Fibroblast of lung (primary cell): Measurements from ENCODE around the gene CRKL. TPM values are rescaled to one million over a fixed set of nuclear protein-coding genes. Genes with fewer than 3 reads are reported as not detected.

Experiments used
- DNase-seq, 2 donors: peaks; one replicate each; pipeline versions ENCODE4 v3.0.0 to v3.0.0-alpha.2; 2010; ENCODE audit warnings: low read depth in 2 of 2
- H2AFZ ChIP-seq: 2 replicates; pipeline ENCODE4 v1.5.1; 2012; ENCODE audit warnings: low read length, control low read depth, inconsistent platforms
- H3K27ac ChIP-seq: 2 replicates; pipeline ENCODE4 v1.5.1; 2011; ENCODE audit warnings: low read length, control low read depth; ENCODE audit not compliant: insufficient read depth
- H3K27me3 ChIP-seq: 2 replicates; pipeline ENCODE4 v1.5.1; 2011; ENCODE audit warnings: mild to moderate bottlenecking, low read length; ENCODE audit not compliant: control insufficient read depth, insufficient read depth
- H3K36me3 ChIP-seq: 2 replicates; pipeline ENCODE4 v1.5.1; 2011; ENCODE audit warnings: low read length; ENCODE audit not compliant: control insufficient read depth, insufficient read depth
- H3K4me1 ChIP-seq: 2 replicates; pipeline ENCODE4 v1.5.1; 2011; ENCODE audit warnings: low read length; ENCODE audit not compliant: control insufficient read depth, insufficient read depth; ENCODE audit errors: extremely low read depth
- H3K4me2 ChIP-seq: 2 replicates; pipeline ENCODE4 v1.5.1; 2011; ENCODE audit warnings: low read length, control low read depth; ENCODE audit not compliant: insufficient read depth; ENCODE audit errors: extremely low read depth
- H3K4me3 ChIP-seq, 4 experiments: fragments of 200-600 bp in 1 of 4; sonication (generic) in 1 of 4; replicated peaks in 1 of 4; 2 replicates each; pipeline ENCODE4 v1.5.1; 2011 to 2016; ENCODE audit warnings: low read length in 4 of 4, low read depth in 3 of 4, mild to moderate bottlenecking in 3 of 4, control low read depth in 2 of 4, inconsistent platforms in 1 of 4, mixed read lengths in 1 of 4; ENCODE audit not compliant: insufficient read depth in 1 of 4; ENCODE audit errors: control extremely low read depth in 1 of 4
- H3K79me2 ChIP-seq: 2 replicates; pipeline ENCODE4 v1.5.1; 2012; ENCODE audit warnings: mild to moderate bottlenecking, low read length, inconsistent platforms; ENCODE audit not compliant: control insufficient read depth, insufficient read depth
- H3K9ac ChIP-seq: 2 replicates; pipeline ENCODE4 v1.5.1; 2011; ENCODE audit warnings: mild to moderate bottlenecking, low read length, control low read depth; ENCODE audit not compliant: insufficient read depth
- H3K9me3 ChIP-seq: 2 replicates; pipeline ENCODE4 v1.5.1; 2012; ENCODE audit warnings: low read depth, low read length; ENCODE audit not compliant: control insufficient read depth, insufficient read depth
- H4K20me1 ChIP-seq: 2 replicates; pipeline ENCODE4 v1.5.1; 2011; ENCODE audit warnings: low read length; ENCODE audit not compliant: control insufficient read depth, insufficient read depth; ENCODE audit errors: extremely low read depth
- EZH2 ChIP-seq: IDR thresholded peaks from 2 replicates; pipeline ENCODE4 v1.5.1; 2012; ENCODE audit warnings: low read length, control low read depth, mild to moderate bottlenecking; ENCODE audit errors: missing control alignments
- polyA plus RNA-seq, 2 donors: library from polyadenylated mRNA; depleted of rRNA in 1 of 2; stranded (reverse) in 1 of 2; unstranded in 1 of 2; fragments of >200 nt; gene quantifications; 2 replicates each; pipeline ENCODE4 v1.2.1, GENCODE V29; 2011 to 2012; ENCODE audit warnings: missing spikeins in 1 of 2
- total RNA-seq: library from RNA; depleted of rRNA; stranded (reverse); fragments of >200 nt; gene quantifications from 2 replicates; pipeline ENCODE4 v1.2.1, GENCODE V29; 2014
- TF ChIP-seq, protein P1 (sequence below), 2 donors: IDR thresholded peaks in 1 of 2; conservative IDR thresholded peaks in 1 of 2; 1 replicate in 1 of 2; 2 replicates in 1 of 2; pipeline ENCODE4 v1.5.1; 2011 to 2012; ENCODE audit warnings: low read length in 2 of 2, control low read depth in 1 of 2, inconsistent platforms in 1 of 2, low read depth in 1 of 2, mild to moderate bottlenecking in 1 of 2

The CRKL gene
- total and polyA plus RNA-seq, 2 donors (not counting 1 experiment from before 2014, with no cell fraction given): 23.8 to 45.1 TPM

DNA sequence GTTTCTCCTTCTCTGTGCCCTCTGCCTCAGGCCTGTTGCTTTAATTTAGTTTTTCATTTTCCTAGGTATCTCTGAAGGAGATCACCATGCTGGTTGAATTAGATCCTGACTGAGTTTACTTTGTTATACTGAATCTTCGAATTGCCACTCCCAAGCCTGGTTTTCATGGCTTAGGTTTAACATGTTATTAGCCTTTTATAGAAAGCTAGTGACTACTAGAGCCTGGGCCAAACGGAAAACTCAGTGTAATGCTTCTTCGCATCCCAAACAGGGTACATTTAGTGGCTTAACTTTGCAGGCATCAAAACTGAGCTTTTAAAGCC is 3.6 kb downstream of the CRKL start:
- no peaks in the 10 kb centered on the region for H4K20me1 ChIP-seq
- H2AFZ ChIP-seq: no peak overlapping the region
- H3K4me1 ChIP-seq: peaks cover 11% of the 10 kb centered on the region
- peaks cover 84% of the 10 kb centered on the region for H3K79me2 ChIP-seq
- no peak overlapping the region for H3K27ac ChIP-seq
- H3K4me3 ChIP-seq: peak overlapping the region; percentile 75 to 99 (median 90)
- peak overlapping the region; percentile 87 for H3K4me2 ChIP-seq
- H3K27me3 ChIP-seq: no peaks in the 10 kb centered on the region
- DNase-seq: no peak
- no peak overlapping the region for H3K9ac ChIP-seq
- H3K36me3 ChIP-seq: no peaks in the 10 kb centered on the region
- TF ChIP-seq EZH2: no peak
- TF ChIP-seq, protein P1, sequence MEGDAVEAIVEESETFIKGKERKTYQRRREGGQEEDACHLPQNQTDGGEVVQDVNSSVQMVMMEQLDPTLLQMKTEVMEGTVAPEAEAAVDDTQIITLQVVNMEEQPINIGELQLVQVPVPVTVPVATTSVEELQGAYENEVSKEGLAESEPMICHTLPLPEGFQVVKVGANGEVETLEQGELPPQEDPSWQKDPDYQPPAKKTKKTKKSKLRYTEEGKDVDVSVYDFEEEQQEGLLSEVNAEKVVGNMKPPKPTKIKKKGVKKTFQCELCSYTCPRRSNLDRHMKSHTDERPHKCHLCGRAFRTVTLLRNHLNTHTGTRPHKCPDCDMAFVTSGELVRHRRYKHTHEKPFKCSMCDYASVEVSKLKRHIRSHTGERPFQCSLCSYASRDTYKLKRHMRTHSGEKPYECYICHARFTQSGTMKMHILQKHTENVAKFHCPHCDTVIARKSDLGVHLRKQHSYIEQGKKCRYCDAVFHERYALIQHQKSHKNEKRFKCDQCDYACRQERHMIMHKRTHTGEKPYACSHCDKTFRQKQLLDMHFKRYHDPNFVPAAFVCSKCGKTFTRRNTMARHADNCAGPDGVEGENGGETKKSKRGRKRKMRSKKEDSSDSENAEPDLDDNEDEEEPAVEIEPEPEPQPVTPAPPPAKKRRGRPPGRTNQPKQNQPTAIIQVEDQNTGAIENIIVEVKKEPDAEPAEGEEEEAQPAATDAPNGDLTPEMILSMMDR (conservative IDR thresholded peaks at IDR 0.05 in 1 of 2, IDR thresholded peaks at IDR 0.05 in 1 of 2; ENCODE audit: low read depth in 1 of 2, low read length in 2 of 2): no peak
- no peaks in the 10 kb centered on the region for H3K9me3 ChIP-seq

DNA sequence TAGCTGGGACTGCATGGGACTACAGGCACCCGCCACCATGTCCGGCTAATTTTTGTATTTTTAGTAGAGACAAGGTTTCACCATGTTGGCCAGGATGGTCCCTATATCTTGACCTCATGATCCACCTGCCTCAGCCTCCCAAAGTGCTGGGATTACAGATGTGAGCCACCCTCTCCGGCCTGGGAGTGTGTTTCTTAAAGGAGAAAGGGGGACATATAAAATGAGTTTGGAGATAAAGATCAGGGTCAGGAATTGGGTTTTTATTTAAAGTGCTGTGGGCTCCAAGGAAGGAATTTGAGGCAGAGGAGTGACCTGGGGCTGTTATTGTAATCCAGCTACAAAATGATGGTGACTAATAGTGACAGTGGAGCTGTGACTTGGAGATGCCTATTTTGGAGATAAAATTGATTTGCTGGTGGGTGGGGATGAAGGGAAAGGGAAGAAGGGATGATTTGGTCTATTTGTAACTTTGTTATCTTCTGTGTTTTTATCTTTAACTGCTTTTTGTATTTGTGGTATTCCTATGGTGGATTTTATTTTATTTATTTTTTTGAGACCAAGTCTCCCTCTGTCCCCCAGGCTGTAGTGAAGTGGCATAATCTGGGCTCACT is 5.0 kb downstream of the CRKL start:
- Histone ChIP-seq H3K9me3 (no peaks in the 10 kb centered on the region), H3K27me3 (no peaks in the 10 kb centered on the region), H4K20me1 (peaks cover 2% of the 10 kb centered on the region), H3K4me2 (no peak overlapping the region), H3K4me1 (peaks cover 8% of the 10 kb centered on the region), H3K9ac (no peak overlapping the region), H2AFZ (no peak overlapping the region), H3K79me2 (peaks cover 97% of the 10 kb centered on the region), H3K27ac (no peak overlapping the region), H3K36me3 (no peaks in the 10 kb centered on the region), H3K4me3 (no peak overlapping the region)
- no peak for DNase-seq
- TF ChIP-seq, protein P1 (conservative IDR thresholded peaks at IDR 0.05 in 1 of 2, IDR thresholded peaks at IDR 0.05 in 1 of 2; ENCODE audit: low read depth in 1 of 2, low read length in 2 of 2): no peak
- TF ChIP-seq EZH2: no peak

DNA sequence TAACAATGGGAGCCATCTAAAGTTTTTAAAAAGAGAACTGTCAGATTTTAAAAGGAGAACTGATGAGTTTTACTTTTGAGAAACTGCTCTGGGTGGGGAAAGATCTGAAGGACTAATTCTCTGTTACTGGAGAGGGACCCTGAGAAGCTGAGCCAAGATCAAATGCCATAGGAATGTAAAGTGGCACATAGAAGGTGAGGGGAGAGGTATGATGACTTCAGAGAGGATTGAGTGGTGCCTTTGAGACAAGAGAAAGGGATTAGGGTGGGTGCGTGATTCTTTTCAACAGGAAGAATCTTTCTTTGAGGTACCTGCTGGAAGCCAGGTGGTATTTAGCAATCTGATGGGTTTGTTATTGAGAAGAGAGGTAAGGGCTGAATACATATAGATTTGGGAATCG is 9.0 kb downstream of the CRKL start:
- peaks cover 3% of the 10 kb centered on the region for H3K4me1 ChIP-seq
- H3K27me3 ChIP-seq: no peaks in the 10 kb centered on the region
- H2AFZ ChIP-seq: no peak overlapping the region
- no peak overlapping the region for H3K4me3 ChIP-seq
- H3K9me3 ChIP-seq: no peaks in the 10 kb centered on the region
- no peak for DNase-seq
- no peak overlapping the region for H3K9ac ChIP-seq
- H3K36me3 ChIP-seq: no peaks in the 10 kb centered on the region
- H4K20me1 ChIP-seq: peaks cover 3% of the 10 kb centered on the region
- no peak overlapping the region for H3K27ac ChIP-seq
- peaks cover 92% of the 10 kb centered on the region for H3K79me2 ChIP-seq
- no peak overlapping the region for H3K4me2 ChIP-seq
- TF ChIP-seq, protein P1 (conservative IDR thresholded peaks at IDR 0.05 in 1 of 2, IDR thresholded peaks at IDR 0.05 in 1 of 2; ENCODE audit: low read depth in 1 of 2, low read length in 2 of 2): no peak
- no peak for TF ChIP-seq EZH2
